ENCODE measurements around the gene KMT2C.
"Not testable (repeated sequence)": the region's sequence is repeated elsewhere in the genome, so short reads cannot be mapped to it uniquely, and the experiment has no call there.

Gene KMT2C

DNA sequence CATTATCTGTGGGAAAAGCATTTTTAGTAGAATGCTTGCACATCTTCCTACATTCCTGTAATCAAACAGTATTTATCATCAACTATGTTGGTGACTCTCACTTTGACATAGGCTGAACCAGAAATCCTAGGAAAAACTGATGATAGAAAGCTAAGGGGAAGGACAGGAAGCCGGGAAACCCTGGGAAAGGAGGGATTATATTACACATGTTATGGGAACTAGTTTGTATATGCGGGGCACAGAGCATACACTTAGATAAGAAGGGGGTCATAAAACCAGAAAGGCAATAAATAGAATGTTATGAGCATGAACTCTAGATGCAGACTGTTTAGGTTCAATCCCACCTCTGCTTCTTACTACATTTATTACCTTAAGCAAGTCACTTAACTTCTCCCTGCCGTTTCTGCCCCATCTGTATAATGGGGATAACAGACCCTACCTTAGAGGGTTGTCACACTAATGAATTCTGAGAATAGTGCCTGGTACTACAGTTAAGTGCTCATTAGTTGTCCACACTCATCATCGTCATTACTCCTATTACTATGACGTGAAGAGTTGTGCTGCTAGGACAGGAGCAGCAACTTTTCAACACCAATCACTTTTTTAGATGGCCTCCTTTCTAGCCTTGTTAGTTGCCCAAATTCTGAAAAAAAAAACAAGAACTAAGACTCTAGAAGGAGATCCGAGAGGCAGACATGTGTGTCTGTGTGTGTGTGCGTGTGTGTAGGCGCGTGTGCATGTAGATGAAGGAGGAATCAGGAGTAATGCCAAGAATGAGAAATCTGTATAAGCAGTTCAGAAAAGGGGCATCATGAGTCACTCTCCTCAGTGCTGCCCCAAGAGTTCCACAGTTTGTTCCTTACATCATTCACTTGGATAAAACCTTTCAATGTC is 52.2 kb downstream of the KMT2C start:
- Histone ChIP-seq H3K36me3 (ENCODE audit: control insufficient read depth, insufficient read depth, low read length) (no peaks in the 10 kb centered on the region), H3K27me3 (ENCODE audit: control insufficient read depth, insufficient read depth, low read length, poor library complexity, severe bottlenecking) (no peaks in the 10 kb centered on the region), H3K27ac (ENCODE audit: insufficient read depth, low read depth, low read length, poor library complexity, severe bottlenecking) (no peak overlapping the region), H3K9me3 (ENCODE audit: control insufficient read depth, low read length) (peaks cover 8% of the 10 kb centered on the region), H3K4me1 (ENCODE audit: control insufficient read depth, insufficient read depth, low read length) (no peaks in the 10 kb centered on the region), H3K4me3 (ENCODE audit: insufficient read depth, low read depth, low read length) (no peak overlapping the region)
- WGBS, 2 experiments, result 93 to 94% methylated on average over 9 of the region's 9 CpGs

GRCh38 chr7:152382244-152382643 is 53.6 kb downstream of the KMT2C start:
- peaks cover 6% of the 10 kb centered on the region for H3K9me3 ChIP-seq (ENCODE audit: control insufficient read depth, low read length)
- H3K27ac ChIP-seq (ENCODE audit: insufficient read depth, low read depth, low read length, poor library complexity, severe bottlenecking), result no peak overlapping the region
- H3K4me1 ChIP-seq (ENCODE audit: control insufficient read depth, insufficient read depth, low read length), result no peaks in the 10 kb centered on the region
- H3K4me3 ChIP-seq (ENCODE audit: insufficient read depth, low read depth, low read length), result no peak overlapping the region
- H3K27me3 ChIP-seq (ENCODE audit: control insufficient read depth, insufficient read depth, low read length, poor library complexity, severe bottlenecking), result no peaks in the 10 kb centered on the region
- no peaks in the 10 kb centered on the region for H3K36me3 ChIP-seq (ENCODE audit: control insufficient read depth, insufficient read depth, low read length)
- WGBS, 2 experiments, result 84 to 87% methylated on average over 1 of the region's 1 CpG

DNA sequence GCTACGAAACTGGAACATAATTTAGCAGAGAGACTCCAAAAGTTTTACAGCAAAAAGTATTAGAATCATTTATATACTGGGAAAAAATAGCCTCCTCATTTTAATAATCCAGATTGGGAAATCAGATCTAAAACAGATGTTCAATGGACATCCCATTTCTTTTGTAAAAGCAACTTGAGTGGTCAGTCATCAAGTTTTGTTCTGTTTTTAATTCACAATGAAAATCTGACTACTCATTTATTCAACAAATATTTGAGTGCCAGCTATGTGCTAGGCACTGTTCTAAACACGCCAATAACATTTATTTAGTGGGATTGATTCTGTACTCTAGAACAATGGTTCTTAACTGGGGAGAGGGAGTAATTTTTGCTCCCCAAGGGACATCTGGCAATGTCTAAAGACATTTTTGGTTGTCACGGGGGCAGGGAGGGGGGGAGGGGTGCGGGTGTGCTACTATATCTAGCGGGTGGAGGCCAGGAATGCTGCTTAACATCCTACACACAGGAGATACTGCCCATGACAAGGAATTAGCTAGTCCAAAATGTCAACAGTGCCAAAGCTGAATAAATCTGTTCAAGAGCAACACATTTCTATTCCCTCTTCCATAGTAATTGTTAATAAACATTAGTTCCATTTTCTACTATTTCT is 54.7 kb downstream of the KMT2C start:
- H3K27ac ChIP-seq (ENCODE audit: insufficient read depth, low read depth, low read length, poor library complexity, severe bottlenecking); H3K27me3 ChIP-seq (ENCODE audit: control insufficient read depth, insufficient read depth, low read length, poor library complexity, severe bottlenecking); H3K36me3 ChIP-seq (ENCODE audit: control insufficient read depth, insufficient read depth, low read length); H3K4me3 ChIP-seq (ENCODE audit: insufficient read depth, low read depth, low read length); H3K9me3 ChIP-seq (ENCODE audit: control insufficient read depth, low read length); H3K4me1 ChIP-seq (ENCODE audit: control insufficient read depth, insufficient read depth, low read length): not testable (repeated sequence)
- WGBS, 2 experiments, result 68 to 76% methylated on average over 5 of the region's 5 CpGs

- H3K36me3 ChIP-seq (ENCODE audit: control insufficient read depth, insufficient read depth, low read length); H3K4me3 ChIP-seq (ENCODE audit: insufficient read depth, low read depth, low read length); H3K27me3 ChIP-seq (ENCODE audit: control insufficient read depth, insufficient read depth, low read length, poor library complexity, severe bottlenecking); H3K9me3 ChIP-seq (ENCODE audit: control insufficient read depth, low read length); H3K4me1 ChIP-seq (ENCODE audit: control insufficient read depth, insufficient read depth, low read length); H3K27ac ChIP-seq (ENCODE audit: insufficient read depth, low read depth, low read length, poor library complexity, severe bottlenecking): not testable (repeated sequence)
These were observed 57.3 kb downstream of the KMT2C start for GRCh38 chr7:152378497-152378896.

DNA sequence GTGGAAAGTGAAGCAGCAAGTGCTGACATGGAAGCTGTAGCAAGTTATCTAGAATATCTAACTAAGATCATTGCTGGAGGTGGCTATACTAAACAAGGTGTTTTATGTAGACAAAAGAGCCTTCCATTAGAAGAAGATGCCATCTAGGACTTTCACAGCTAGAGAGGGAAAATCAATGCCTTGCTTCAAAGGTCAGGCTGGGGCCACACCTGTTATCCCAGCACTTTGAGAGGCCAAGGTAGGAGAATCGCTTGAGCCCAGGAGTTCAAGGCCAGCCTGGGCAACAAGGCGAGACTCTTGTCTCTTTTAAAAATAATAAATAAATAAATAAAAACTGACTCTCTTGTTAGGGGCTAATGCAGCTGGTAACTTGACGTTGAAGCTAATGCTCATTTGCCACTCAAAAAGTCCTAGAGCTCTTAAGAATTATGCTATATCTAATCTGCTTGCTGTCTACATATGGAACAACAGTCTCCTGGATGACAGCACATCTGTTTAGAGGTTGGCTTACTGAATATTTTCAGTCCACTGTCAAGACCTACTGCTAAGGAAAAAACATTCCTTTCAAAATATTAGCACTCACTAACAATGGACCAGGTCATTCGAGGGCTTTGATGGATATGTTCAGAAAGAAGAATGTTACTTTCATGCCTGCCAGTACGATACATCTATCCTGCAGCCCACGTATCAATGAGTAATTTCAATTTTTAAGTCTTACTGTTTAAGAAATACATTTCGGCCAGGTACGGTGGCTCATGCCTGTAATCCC is 58.9 kb downstream of the KMT2C start:
- H3K4me3 ChIP-seq (ENCODE audit: insufficient read depth, low read depth, low read length); H3K4me1 ChIP-seq (ENCODE audit: control insufficient read depth, insufficient read depth, low read length); H3K9me3 ChIP-seq (ENCODE audit: control insufficient read depth, low read length); H3K36me3 ChIP-seq (ENCODE audit: control insufficient read depth, insufficient read depth, low read length); H3K27me3 ChIP-seq (ENCODE audit: control insufficient read depth, insufficient read depth, low read length, poor library complexity, severe bottlenecking); H3K27ac ChIP-seq (ENCODE audit: insufficient read depth, low read depth, low read length, poor library complexity, severe bottlenecking): not testable (repeated sequence)
- WGBS, 2 experiments, result 86 to 87% methylated on average over 7 to 8 of the region's 8 CpGs

DNA sequence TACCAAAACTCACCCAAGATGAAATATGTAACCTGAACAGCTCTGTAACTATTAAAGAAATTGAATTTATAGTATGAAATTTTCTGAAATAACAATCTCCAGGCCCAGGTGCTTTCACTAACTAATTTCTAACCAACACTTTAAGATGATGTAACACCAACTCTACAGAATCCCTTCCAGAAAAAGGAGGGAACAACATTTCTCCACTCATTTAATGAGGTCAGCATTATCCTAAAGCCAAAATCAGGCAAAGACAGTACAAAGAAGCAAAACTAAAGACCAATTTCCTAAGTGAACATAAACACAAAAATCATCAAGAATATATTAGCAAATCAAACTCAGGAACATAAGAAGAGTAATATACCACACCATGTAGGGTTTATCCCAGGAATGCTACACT is 65.5 kb downstream of the KMT2C start:
- no peaks in the 10 kb centered on the region for H3K4me1 ChIP-seq (ENCODE audit: control insufficient read depth, insufficient read depth, low read length)
- H3K36me3 ChIP-seq (ENCODE audit: control insufficient read depth, insufficient read depth, low read length), result no peaks in the 10 kb centered on the region
- no peak overlapping the region for H3K27ac ChIP-seq (ENCODE audit: insufficient read depth, low read depth, low read length, poor library complexity, severe bottlenecking)
- H3K9me3 ChIP-seq (ENCODE audit: control insufficient read depth, low read length), result no peaks in the 10 kb centered on the region
- H3K27me3 ChIP-seq (ENCODE audit: control insufficient read depth, insufficient read depth, low read length, poor library complexity, severe bottlenecking), result no peaks in the 10 kb centered on the region
- no peak overlapping the region for H3K4me3 ChIP-seq (ENCODE audit: insufficient read depth, low read depth, low read length)

DNA sequence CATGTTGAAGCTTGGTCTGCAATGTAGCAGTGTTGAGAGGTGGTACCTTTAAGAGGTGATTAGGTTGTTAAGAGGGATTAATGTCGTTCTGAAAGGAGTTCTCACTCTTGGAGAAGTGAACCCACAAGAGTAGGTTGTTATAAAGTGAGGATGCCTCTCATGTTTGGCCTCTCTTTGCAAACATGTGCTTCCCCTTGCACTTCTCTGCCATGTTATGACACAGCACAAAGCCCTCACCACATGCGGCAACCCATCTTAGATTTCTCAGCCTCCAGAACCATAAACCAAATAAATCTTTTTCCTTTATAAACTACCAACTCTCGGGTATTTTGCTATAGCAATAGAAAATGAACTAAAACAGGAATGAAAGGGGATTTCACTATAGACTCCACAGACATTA is 66.3 kb downstream of the KMT2C start:
- no peaks in the 10 kb centered on the region for H3K36me3 ChIP-seq (ENCODE audit: control insufficient read depth, insufficient read depth, low read length)
- no peaks in the 10 kb centered on the region for H3K4me1 ChIP-seq (ENCODE audit: control insufficient read depth, insufficient read depth, low read length)
- H3K27ac ChIP-seq (ENCODE audit: insufficient read depth, low read depth, low read length, poor library complexity, severe bottlenecking), result no peak overlapping the region
- no peaks in the 10 kb centered on the region for H3K27me3 ChIP-seq (ENCODE audit: control insufficient read depth, insufficient read depth, low read length, poor library complexity, severe bottlenecking)
- no peaks in the 10 kb centered on the region for H3K9me3 ChIP-seq (ENCODE audit: control insufficient read depth, low read length)
- H3K4me3 ChIP-seq (ENCODE audit: insufficient read depth, low read depth, low read length), result no peak overlapping the region
- WGBS, 2 experiments, result 84 to 85% methylated on average over 3 of the region's 3 CpGs

GRCh38 chr7:152367170-152367569 is 68.6 kb downstream of the KMT2C start:
- Histone ChIP-seq H3K36me3 (ENCODE audit: control insufficient read depth, insufficient read depth, low read length) (no peaks in the 10 kb centered on the region), H3K9me3 (ENCODE audit: control insufficient read depth, low read length) (no peaks in the 10 kb centered on the region), H3K4me1 (ENCODE audit: control insufficient read depth, insufficient read depth, low read length) (no peaks in the 10 kb centered on the region), H3K4me3 (ENCODE audit: insufficient read depth, low read depth, low read length) (no peak overlapping the region), H3K27ac (ENCODE audit: insufficient read depth, low read depth, low read length, poor library complexity, severe bottlenecking) (no peak overlapping the region), H3K27me3 (ENCODE audit: control insufficient read depth, insufficient read depth, low read length, poor library complexity, severe bottlenecking) (no peaks in the 10 kb centered on the region)
- 93% methylated on average over 8 of the region's 8 CpGs for WGBS, 2 experiments

DNA sequence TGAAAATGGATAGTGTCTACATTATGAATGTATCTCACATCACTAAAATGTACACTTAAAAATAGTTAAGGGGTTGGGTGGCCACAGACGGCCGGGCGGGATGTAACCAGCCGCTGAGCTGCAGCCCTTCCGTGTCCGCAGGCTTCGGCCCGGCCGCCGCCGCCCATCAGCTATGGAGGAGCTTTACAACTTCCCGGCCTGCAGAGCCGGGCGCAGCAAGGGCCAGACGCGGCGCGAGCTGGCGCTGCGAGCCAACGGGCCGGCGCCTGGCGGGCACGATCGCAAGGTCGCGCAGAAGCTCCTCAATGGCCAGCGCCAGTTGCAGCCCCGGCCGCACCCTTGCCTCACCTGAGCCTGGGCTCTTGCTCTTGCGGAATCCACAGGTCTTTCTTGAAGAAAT is 69.1 kb downstream of the KMT2C start:
- no peaks in the 10 kb centered on the region for H3K9me3 ChIP-seq (ENCODE audit: control insufficient read depth, low read length)
- no peaks in the 10 kb centered on the region for H3K27me3 ChIP-seq (ENCODE audit: control insufficient read depth, insufficient read depth, low read length, poor library complexity, severe bottlenecking)
- H3K4me1 ChIP-seq (ENCODE audit: control insufficient read depth, insufficient read depth, low read length), result no peaks in the 10 kb centered on the region
- 96 to 97% methylated on average over 32 of the region's 32 CpGs for WGBS, 2 experiments
- no peaks in the 10 kb centered on the region for H3K36me3 ChIP-seq (ENCODE audit: control insufficient read depth, insufficient read depth, low read length)
- H3K27ac ChIP-seq (ENCODE audit: insufficient read depth, low read depth, low read length, poor library complexity, severe bottlenecking), result no peak overlapping the region
- no peak overlapping the region for H3K4me3 ChIP-seq (ENCODE audit: insufficient read depth, low read depth, low read length)

GRCh38 chr7:152365982-152366603 is 69.7 kb downstream of the KMT2C start:
- no peak overlapping the region for H3K4me3 ChIP-seq (ENCODE audit: insufficient read depth, low read depth, low read length)
- no peaks in the 10 kb centered on the region for H3K4me1 ChIP-seq (ENCODE audit: control insufficient read depth, insufficient read depth, low read length)
- H3K27ac ChIP-seq (ENCODE audit: insufficient read depth, low read depth, low read length, poor library complexity, severe bottlenecking), result no peak overlapping the region
- H3K27me3 ChIP-seq (ENCODE audit: control insufficient read depth, insufficient read depth, low read length, poor library complexity, severe bottlenecking), result no peaks in the 10 kb centered on the region
- WGBS, 2 experiments, result 97 to 98% methylated on average over 6 of the region's 6 CpGs
- H3K36me3 ChIP-seq (ENCODE audit: control insufficient read depth, insufficient read depth, low read length), result no peaks in the 10 kb centered on the region
- H3K9me3 ChIP-seq (ENCODE audit: control insufficient read depth, low read length), result no peaks in the 10 kb centered on the region

Measured in ectodermal cell (in vitro differentiated cells).